Stimulated activated naive CD8-positive, alpha-beta T cell treated with anti-CD3 and anti-CD28 coated beads, Interleukin-15, Interleukin-2, amounts not matched to agents 100 U/mL and 50 U/mL, for 24 hours (primary cell): ENCODE results near the gene DNASE1L3.

Experiments
- ATAC-seq: fragments of 150-1000 bp; cut with Tn5 transposase; one replicate; pipeline ENCODE4 v1.10.0; 2021
- DNase-seq: peaks from one replicate; pipeline ENCODE4 v3.0.0; 2021

Gene DNASE1L3

GRCh38 chr3:58200846-58201355 is 9.9 kb downstream of the DNASE1L3 start:
- ATAC-seq, result no peak
- no peak for DNase-seq

DNA sequence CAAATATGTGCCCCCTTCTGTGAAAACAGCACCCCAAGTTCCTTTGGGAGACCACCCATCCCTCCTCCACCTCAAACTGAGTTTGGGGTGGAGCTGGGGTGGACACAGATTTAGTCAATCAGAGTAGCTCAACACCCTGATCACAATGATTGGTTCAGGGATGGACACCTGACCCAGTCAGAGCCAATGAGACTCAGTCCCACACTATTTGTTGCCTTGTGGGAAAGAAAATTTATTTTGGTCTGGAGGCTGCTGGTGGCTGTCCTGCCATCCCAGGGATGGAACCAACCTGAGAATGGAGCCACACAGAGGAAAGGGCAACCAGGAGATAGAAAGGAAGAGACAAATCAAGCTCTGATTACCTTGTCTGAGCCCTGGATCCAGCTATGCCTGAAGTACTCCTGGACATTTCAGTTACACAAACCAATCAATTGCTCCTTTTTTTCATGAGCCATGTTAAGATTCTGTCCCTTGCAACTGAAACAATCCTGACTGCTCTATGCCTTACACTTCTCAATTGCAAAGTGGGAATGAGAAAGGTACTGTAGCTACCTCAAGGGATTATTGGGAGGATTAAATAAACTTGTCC is 10.6 kb downstream of the DNASE1L3 start:
- ATAC-seq, result no peak

DNA sequence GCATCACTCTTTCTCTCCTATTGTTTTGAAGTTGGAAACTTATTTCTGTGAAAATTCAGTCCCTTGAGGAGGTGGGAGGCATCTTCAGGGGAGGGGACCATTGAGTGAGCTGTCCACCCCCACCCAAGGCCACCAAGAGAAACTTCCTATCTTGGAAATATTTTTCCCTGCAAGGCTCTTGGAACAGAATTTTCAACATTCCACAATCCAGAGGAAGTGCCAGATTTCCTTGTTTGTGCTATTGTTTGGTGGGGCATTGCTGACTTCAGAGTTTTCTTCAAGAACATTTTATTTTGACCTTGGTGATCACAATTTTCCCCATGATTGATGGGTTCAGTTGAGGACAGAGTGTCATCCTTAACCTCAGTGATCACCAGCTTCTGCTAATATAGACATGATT is 12.0 kb downstream of the DNASE1L3 start:
- DNase-seq, result no peak
- ATAC-seq, result no peak

More for the DNA sequence above, 10.6 kb downstream of the DNASE1L3 start:
- no peak for DNase-seq

DNA sequence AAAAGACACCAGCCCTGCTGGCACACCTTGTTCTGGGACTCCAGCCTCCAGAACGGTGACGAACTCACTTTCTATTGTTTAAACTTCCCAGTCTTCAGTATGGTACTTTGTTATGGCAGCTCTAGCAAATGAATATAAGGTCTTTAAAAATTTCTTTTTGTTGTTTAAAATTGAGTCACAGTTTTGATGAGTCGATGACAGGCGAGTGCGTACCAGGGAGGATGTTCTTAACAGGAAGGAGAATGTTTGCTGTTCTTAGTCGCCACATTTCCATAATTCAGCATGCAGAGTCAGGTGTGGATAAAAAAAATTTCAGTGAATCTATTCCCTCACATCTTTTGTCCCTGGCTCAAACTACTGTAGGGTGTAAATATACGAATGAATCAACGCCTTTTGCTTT is 12.4 kb downstream of the DNASE1L3 start:
- DNase-seq (no peak), ATAC-seq (no peak)

DNA sequence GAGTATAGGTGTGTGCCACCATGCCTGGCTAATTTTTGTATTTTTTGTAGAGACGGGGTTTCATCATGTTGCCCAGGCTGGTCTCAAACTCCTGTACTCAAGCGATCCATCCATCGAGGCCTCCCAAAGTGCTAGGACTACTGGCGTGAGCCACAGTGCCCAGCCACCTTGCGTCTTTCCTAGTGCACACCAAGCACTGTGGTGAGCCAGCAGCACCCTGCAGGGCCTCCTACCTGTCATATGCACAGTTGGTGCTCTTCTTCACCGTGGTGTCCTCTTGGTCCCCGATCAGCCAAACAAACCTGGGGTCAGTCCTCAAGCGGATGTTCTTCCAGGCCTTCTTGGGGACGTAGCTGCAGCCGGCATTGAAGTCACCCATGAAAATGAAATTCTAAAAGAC is 13.2 kb downstream of the DNASE1L3 start:
- ATAC-seq (no peak), DNase-seq (no peak)

DNA sequence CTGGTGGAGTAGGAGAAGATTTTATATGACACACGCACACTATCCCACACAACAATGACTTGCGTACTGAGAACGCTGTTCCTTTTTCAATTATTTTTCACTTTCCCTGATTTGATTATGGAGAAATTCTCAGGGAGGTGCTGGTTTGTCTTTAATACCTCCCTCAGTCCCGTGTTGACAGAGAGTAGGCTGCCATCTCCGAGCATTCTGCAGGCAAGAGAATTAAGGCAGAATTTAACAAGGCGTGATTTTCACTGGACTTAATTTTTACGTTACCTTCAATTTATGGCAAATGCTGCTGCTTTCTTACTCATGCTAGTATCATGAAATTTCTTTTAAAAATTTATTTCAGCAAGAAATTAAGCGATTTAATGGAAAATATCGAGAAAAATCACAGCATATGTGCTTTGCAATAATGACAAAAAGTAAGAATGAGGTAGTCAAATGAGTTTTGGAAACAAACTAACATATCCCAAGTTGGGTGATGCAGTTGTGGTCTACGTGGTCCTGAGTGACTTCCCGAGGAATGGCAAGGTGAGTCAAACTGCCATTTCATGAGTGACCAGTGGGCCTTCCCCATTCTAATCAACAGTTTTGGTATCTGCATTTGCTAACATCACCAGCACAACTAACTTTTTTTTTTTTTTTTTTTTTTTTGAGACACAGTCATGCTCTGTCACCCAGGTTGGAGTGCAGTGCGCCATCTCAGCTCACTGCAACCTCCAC is 16.9 kb downstream of the DNASE1L3 start:
- DNase-seq (no peak), ATAC-seq (no peak)

GRCh38 chr3:58192069-58192468 is 18.7 kb downstream of the DNASE1L3 start:
- ATAC-seq, result no peak
- no peak for DNase-seq

DNA sequence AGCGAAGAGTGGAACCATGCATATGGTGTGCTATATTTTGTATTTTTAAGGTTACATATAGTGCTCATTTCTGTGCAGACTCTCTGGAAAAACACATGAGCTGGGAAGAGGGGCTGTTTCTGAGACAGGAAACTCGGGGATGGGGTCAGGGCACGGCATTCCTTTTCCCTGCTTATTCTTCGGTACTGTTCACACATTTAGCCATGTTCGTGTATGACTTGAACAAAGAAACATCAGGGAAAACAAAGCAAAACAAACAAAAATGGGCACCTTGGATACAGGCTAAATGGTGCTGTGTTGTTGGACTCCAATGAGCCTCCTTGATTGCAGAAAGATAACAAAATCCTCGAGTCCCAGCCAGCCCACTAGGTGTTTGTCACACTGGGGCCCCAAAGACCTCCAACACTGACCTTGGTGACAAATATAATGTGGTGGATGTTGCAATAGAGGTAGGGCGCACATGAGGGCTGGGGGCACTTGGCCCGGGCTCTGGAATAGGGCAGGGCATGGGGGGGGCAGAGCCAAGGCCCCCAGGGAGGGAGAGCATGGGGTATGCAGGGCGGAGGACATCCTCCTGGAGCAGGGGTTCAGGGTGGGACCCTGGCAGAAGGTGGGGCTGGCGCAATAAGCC is 19.3 kb downstream of the DNASE1L3 start:
- DNase-seq (no peak), ATAC-seq (no peak)

GRCh38 chr3:58190882-58191281 is 19.9 kb downstream of the DNASE1L3 start:
- no peak for ATAC-seq
- DNase-seq, result no peak

DNA sequence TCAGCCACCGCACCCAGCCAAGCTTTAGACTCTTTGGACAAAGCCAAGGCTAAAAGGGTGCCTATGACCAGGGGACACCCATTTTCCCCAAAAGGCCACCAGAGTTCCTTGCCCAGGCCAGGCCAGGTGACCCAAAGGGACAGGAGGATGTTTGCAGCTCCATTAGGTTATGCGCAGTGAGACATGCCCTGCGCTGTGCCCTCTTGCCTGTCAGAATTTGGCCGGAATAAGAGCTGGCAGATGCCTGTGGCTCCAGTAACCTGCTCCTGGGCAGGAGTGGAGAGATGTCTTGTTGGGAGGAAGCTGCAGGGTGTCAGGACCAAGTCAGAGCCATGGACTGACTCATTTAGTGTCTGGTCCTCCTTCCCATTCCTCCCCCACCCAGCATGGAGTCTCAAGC is 20.5 kb downstream of the DNASE1L3 start:
- no peak for DNase-seq
- ATAC-seq, result no peak

DNA sequence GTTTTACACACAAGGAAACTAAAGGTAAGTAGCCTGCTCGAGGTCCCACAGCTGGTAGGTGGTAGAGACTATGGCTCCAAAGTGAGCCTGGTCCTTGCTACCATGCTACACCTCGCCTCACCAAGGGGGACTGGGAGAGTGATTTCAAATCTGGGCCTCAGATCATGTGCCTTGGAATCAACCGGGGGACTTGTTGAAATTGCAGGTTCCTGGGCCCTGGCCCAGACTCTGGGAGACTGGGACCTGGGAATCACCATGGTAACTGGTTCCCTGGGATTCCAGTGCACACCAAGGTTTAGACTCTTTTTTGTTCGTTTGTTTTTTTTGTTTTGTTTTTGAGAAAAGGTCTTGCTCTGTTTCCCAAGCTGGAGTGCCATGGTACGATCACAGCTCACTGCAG is 21.1 kb downstream of the DNASE1L3 start:
- DNase-seq, result no peak
- ATAC-seq, result no peak

DNA sequence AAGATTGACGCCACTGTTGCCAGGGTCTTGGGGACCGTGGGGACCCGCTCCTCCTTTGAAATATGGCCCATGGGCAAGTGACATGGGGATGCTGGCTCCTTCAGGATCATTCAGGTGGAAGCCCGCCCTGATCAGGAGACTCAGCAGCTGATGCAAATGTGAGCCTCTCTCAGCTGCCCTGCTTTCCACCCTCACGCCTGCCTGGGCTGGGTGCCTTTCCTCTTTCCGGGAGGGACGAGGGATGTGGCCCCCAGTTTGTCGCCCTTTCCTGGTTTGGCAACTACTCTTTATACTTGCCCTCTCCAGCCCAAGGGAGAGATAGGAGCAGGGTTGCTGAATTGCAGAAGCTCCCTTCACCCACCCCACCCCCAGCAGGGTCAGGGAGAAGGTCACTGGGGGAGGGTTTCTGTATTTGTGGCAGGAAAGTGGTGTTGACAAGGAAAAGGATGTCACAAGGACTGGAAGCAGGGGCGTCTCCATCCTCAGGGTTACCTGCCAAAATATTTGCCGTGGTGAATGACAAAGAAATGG is 21.8 kb downstream of the DNASE1L3 start:
- ATAC-seq (no peak), DNase-seq (no peak)

DNA sequence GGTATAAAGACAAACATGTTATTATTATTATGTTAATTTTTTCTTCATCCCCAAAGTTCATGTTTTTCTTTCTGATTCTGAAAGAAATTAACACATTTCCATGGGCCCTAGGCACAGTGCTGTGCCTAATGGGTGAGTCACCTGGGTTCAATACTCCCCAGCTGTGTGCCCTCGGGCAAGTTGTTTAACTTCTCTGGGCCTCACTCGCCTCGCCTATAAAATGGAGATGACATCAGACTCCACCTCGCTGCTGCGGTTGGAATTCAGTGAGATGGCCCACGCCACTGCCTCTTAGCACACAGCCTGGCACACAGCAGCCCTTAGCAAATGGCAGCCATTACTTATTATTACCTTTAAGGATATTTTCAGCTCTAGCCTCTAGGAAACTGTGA is 22.6 kb downstream of the DNASE1L3 start:
- no peak for ATAC-seq
- DNase-seq, result no peak

DNA sequence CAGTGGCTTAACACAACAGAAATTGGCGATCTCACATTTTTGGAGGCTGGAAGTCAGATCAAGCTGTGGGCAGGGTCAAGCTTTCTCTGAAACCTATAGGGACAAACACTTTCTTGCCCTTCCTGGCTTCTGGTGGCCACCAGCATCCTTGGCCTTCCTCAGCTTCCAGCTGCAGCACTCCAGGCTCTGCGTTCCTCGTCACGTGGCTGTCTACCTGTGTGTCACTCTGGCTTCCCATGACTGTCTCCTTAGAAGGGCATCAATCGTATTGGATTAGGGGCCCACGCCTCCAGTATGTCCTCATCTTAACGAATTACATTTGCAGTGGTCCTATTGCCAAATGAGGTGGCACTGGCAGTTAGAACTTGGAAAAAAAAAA is 25.8 kb downstream of the DNASE1L3 start:
- ATAC-seq (no peak), DNase-seq (no peak)

DNA sequence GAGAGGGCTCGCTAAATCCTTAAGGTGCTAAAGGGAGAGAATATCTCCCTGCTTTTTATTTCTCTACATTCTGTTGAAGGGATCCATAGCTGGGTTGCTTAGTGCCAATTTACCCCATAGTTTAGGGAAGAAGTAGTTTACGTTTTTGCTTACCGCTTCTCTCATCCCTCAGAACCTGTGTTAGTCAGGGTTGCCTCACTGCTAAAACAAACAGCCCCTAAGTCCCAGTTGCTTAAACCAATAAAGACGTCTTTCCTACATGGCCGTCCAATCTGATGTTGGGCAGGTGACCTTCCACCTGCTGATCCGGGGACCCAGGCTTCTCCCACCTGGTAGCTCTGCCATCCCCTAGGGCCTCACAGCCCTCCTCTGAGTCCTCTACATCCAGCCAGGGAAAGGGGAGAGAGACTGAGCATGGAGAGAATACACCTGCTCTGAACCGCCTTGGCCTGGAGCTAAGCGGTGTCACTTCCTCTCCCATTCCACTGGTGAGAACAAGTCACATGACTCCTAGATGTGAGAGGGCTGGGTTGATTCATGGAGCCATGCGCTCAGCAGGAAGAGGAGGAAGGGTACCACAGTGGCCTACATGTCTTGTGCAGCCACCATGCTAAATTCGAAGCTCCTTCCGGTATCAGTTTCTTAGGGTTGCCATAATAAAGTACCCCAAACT is 26.3 kb downstream of the DNASE1L3 start:
- ATAC-seq (no peak), DNase-seq (no peak)

DNA sequence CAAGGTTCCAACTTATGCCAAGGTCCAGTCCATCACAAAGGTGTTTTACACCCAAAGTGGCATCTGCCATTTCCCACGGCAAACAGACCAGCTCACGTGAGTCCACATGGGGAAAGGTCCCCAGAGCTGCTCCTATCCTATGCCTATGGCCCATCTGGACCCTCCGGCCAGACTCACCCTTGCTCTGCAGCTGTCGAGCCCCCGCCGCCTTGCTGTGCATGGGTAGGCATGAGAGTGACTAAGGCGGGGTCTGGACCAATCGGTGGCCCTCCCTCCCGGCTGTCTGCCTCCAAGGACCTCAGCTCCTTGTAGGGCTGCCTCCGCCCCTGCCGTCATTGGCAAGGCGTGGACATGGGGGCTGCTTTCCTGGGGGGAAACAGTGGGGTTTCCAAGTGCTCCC is 26.9 kb downstream of the DNASE1L3 start:
- DNase-seq (no peak), ATAC-seq (no peak)

GRCh38 chr3:58183221-58183620 is 27.6 kb downstream of the DNASE1L3 start:
- DNase-seq (no peak), ATAC-seq (no peak)

- ATAC-seq, result no peak
- no peak for DNase-seq
Measured at GRCh38 chr3:58180940-58181587, 29.7 kb downstream of the DNASE1L3 start.

DNA sequence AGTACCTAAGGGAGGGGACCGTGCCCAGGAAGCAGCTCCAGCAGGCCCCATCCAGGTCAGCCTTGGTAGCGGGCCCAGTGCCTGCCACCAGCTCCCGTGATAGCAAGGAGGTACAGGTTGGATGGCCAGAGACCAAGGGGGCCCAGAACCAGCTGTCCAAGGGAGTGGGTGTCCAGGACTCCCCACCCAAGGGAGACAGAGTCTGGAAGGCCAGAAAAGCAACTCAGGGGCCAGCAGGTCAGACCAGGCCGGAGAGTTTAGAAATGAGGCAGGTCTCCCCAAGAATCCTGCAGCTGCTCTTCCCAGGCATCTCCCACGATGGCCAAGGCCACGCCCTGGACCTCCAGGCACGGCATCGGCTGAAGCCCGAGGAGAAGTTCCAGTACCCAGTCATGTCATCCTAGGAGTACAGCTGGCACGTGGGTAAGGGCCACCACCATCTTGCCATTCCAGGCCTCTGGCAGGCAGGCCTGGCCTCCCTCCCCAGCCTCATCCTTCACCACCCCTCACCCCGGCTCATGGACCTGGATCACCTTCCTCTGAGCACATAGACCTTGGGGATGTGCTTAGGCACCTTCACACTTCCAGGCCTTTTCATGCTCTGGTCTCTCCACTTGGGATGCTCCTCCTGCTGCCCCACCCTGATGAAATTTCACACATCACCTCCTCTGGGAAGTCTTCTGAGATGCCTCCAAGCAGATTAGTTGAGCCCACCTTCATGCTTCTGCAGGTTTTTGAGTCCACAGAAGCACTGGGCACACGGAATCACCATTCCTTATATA is 30.5 kb downstream of the DNASE1L3 start:
- DNase-seq, result no peak

DNA sequence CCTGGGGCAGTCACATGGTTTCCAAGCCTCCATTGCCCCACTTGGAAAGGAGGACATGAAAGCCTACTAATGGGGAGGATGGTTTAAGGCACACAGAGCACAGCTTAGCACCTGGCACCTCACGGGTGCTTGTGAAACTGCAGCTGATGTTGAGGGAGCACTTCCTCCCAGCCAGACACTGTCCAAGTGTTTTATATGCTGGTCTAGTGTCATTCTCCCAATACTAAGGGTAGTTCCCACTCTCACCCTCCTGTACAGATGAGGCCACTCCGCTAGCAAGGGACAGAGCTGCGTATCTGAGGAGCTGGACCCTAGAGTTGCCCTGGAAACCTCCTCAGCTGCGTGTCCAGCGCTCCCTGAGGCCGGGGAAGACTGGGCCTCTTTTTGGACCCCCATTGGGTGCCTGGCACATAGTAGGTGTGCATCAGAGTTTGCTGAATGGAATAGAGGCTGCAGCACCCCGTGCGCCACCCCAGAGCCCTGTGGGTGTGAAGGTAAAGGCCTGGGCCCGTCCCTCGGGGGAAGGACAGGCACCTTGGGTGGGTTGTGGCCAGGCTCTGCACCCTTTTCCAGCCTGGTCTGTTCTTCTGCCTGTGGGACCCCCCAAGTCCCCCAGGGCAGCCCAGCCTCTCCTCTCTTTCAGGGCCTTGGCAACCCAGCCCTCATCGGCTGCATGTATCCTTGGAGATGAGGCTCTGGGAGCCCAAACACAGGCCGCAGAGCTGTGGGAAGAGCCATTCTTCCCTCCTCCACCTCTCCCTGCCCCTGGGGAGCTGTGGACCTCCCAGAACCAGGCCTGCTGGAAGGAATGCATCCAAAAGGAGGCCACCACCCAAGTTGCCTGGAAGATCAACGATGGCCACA is 31.3 kb downstream of the DNASE1L3 start:
- DNase-seq, result no peak
- ATAC-seq, result no peak

More for the DNA sequence above, 30.5 kb downstream of the DNASE1L3 start:
- no peak for ATAC-seq
